Karpas-422 (cell line): ENCODE data around the gene EDIL3. TPM values are rescaled to one million over a fixed set of nuclear protein-coding genes. Genes with fewer than 3 reads are reported as not detected.

Source experiments
- DNase-seq: peaks from one replicate; pipeline ENCODE4 v3.0.0-alpha.2; 2015
- H2AFZ ChIP-seq: fragments of 200-600 bp; sonication (generic); 2 replicates; pipeline ENCODE4 v1.6.1; 2014; ENCODE audit warnings: antibody characterized with exemption, low read length, mixed read lengths
- H3K27ac ChIP-seq: fragments of 200-600 bp; sonication (generic); 2 replicates; pipeline ENCODE4 v1.5.1; 2014; ENCODE audit warnings: mild to moderate bottlenecking, low read length, moderate library complexity
- H3K27me3 ChIP-seq: fragments of 200-600 bp; sonication (generic); 2 replicates; pipeline ENCODE4 v1.6.1; 2014; ENCODE audit warnings: low read length, mixed read lengths
- H3K36me3 ChIP-seq: fragments of 200-600 bp; sonication (generic); 2 replicates; pipeline ENCODE4 v1.6.1; 2014; ENCODE audit warnings: low read length, mixed read lengths; ENCODE audit not compliant: insufficient read depth
- H3K4me1 ChIP-seq: fragments of 200-600 bp; sonication (generic); 2 replicates; pipeline ENCODE4 v1.6.1; 2014; ENCODE audit warnings: mild to moderate bottlenecking, low read length, mixed read lengths
- H3K4me2 ChIP-seq: fragments of 200-600 bp; sonication (generic); 2 replicates; pipeline ENCODE4 v1.6.1; 2014; ENCODE audit warnings: low read length, low read depth, mild to moderate bottlenecking; ENCODE audit not compliant: poor library complexity, severe bottlenecking
- H3K4me3 ChIP-seq: fragments of 200-600 bp; sonication (generic); 2 replicates; pipeline ENCODE4 v1.5.1; 2014; ENCODE audit warnings: mild to moderate bottlenecking, antibody characterized with exemption, low read length, mixed read lengths
- H3K79me2 ChIP-seq: fragments of 200-600 bp; sonication (generic); 2 replicates; pipeline ENCODE4 v1.6.1; 2014; ENCODE audit warnings: mild to moderate bottlenecking, low read length, mixed read lengths
- H3K9ac ChIP-seq: fragments of 200-600 bp; sonication (generic); 2 replicates; pipeline ENCODE4 v1.6.0; 2014; ENCODE audit warnings: low read length
- H3K9me2 ChIP-seq: fragments of 200-600 bp; sonication (generic), shearing (Covaris generic); replicated peaks from 2 replicates; pipeline ENCODE4 v1.6.0; 2014; ENCODE audit warnings: mild to moderate bottlenecking, low read length, moderate library complexity; ENCODE audit not compliant: insufficient read depth
- H3K9me3 ChIP-seq: fragments of 300-700, 200-600 bp; sonication (generic); 2 replicates; pipeline ENCODE4 v1.6.1; 2014; ENCODE audit warnings: low read length, mixed read lengths
- H4K20me1 ChIP-seq: fragments of 200-600 bp; sonication (generic); 2 replicates; pipeline ENCODE4 v1.6.1; 2014; ENCODE audit warnings: mild to moderate bottlenecking, antibody characterized with exemption, low read length, low read depth; ENCODE audit not compliant: insufficient read depth
- total RNA-seq: library from RNA; depleted of rRNA; stranded (reverse); fragments of >200 nt; shearing (Covaris generic); gene quantifications from 2 replicates; pipeline ENCODE4 v1.2.3, GENCODE V29; 2014; ENCODE audit warnings: low replicate concordance

The EDIL3 gene
- total RNA-seq, 1 experiment from 2014 or later = not detected

DNA sequence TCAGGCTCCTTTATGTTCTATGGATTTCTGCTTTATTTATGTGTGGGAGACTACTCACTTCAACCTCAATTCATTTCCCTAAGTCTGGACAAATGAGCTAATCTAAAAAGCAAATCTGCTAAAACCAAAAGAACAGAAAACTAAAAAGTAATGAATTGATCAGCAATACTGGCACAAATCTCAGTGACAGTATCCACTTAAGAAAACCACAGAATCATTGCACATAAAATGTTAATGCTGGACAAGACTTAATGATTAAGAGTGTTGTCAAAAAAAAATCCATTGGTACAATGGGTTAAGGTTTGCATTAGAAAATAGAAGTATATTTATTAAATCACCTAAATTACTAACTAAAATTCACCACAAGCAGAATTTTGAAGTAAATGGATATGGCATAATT lies 147.6 kb downstream of the EDIL3 start:
- Histone ChIP-seq H3K36me3 (no peaks in the 10 kb centered on the region), H3K27me3 (no peaks in the 10 kb centered on the region), H3K9me2 (no peaks in the 10 kb centered on the region), H3K27ac (no peak overlapping the region), H3K4me3 (no peak overlapping the region), H3K79me2 (no peaks in the 10 kb centered on the region), H3K4me1 (no peaks in the 10 kb centered on the region), H4K20me1 (no peaks in the 10 kb centered on the region), H3K9ac (no peak overlapping the region), H3K9me3 (peaks cover 14% of the 10 kb centered on the region; the same call in 1 of the 2 replicates), H3K4me2 (no peak overlapping the region), H2AFZ (no peak overlapping the region)
- no peak for DNase-seq

DNA sequence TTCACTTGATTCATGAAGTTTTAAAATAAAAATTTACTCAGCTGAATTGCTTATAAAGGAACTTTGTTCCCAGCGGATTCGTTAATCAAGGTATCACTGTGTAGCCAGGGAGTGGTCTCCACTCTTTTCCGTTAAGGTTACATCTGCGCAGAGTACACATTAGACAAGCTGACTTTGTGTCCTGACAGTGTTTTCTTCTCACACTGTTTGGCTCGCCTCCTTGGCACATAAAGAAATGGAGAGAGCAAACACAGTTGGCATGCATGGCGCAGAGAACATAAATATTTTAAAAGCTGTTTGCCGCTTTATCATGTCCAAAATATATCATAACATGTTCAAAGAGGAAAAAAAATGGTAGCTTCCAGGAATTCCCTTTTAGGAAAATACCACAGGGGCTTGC lies 153.2 kb downstream of the EDIL3 start:
- Histone ChIP-seq H3K9ac (no peak overlapping the region), H3K27ac (no peak overlapping the region), H3K79me2 (no peaks in the 10 kb centered on the region), H3K9me3 (peaks cover 12% of the 10 kb centered on the region), H3K9me2 (no peaks in the 10 kb centered on the region), H3K27me3 (no peaks in the 10 kb centered on the region), H3K4me2 (no peak overlapping the region), H2AFZ (no peak overlapping the region), H3K36me3 (no peaks in the 10 kb centered on the region), H3K4me3 (no peak overlapping the region), H3K4me1 (no peaks in the 10 kb centered on the region), H4K20me1 (no peaks in the 10 kb centered on the region)
- no peak for DNase-seq

DNA sequence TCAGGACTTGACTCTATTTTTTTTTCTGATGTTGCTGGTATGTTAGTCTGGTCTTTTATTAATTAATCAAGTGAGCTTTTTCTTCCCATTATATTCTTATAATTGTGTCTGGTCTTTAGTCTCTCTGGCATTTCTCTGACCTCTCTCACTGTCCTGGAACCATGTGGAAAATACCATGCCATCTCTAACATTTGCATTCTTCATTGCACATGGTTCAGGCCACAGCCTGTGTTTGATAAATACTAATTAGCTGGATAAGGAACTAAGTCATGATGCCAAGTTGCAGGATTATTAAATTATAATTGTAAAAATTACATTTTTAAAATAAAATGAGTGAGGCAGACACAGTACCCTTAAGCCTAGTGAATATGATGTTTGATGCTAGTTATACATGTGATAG lies 155.6 kb downstream of the EDIL3 start:
- Histone ChIP-seq H4K20me1 (no peaks in the 10 kb centered on the region), H3K36me3 (no peaks in the 10 kb centered on the region), H2AFZ (no peak overlapping the region), H3K27me3 (no peaks in the 10 kb centered on the region), H3K9me3 (peaks cover 8% of the 10 kb centered on the region), H3K4me1 (no peaks in the 10 kb centered on the region), H3K9me2 (no peaks in the 10 kb centered on the region), H3K9ac (no peak overlapping the region), H3K79me2 (no peaks in the 10 kb centered on the region), H3K4me3 (no peak overlapping the region), H3K27ac (no peak overlapping the region), H3K4me2 (no peak overlapping the region)
- DNase-seq = no peak

DNA sequence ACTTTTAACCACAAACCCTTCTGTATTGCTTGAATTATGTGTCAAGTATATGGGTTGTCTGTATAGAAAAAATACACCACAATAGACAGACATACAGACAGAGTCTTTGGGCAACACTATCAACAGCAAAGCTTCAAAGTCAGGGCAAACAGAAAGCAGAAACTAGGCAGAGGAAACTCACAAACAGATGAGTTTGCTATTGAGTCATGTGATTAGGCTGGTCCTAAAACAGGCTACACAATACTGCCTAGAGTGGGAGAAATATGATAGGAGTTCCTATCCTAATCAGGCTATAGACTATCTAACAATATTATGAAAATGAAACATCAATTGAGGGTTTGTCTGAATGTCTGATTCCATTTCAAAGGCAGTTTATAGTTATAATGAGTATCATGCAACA lies 156.4 kb downstream of the EDIL3 start:
- H3K27ac ChIP-seq = no peak overlapping the region
- no peaks in the 10 kb centered on the region for H4K20me1 ChIP-seq
- DNase-seq = no peak
- H3K9ac ChIP-seq = no peak overlapping the region
- no peaks in the 10 kb centered on the region for H3K9me2 ChIP-seq
- no peaks in the 10 kb centered on the region for H3K36me3 ChIP-seq
- peaks cover 7% of the 10 kb centered on the region for H3K9me3 ChIP-seq
- no peak overlapping the region for H3K4me2 ChIP-seq
- H3K4me3 ChIP-seq = no peak overlapping the region
- H3K27me3 ChIP-seq = no peaks in the 10 kb centered on the region
- no peak overlapping the region for H2AFZ ChIP-seq
- H3K4me1 ChIP-seq = no peaks in the 10 kb centered on the region
- no peaks in the 10 kb centered on the region for H3K79me2 ChIP-seq

DNA sequence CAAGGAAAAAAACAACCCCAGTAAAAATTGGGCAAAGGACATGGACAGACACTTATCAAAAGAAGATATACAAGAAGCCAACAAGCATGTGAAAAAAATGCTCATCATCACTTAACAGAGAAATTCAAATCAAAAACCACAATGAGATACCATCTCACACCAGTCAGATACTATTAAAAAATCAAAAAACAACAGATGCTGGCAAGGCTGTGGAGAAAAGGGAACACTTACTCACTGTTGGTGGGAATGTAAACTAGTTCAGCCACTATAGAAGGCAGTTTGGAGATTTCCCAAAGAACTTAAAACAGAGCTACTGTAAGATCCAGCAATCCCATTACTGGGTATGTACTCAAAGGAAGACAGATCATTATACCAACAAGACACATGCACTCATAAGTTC lies 157.4 kb downstream of the EDIL3 start:
- DNase-seq = no peak
- H4K20me1 ChIP-seq = no peaks in the 10 kb centered on the region
- no peaks in the 10 kb centered on the region for H3K79me2 ChIP-seq
- no peaks in the 10 kb centered on the region for H3K9me2 ChIP-seq
- H3K36me3 ChIP-seq = no peaks in the 10 kb centered on the region
- H3K4me2 ChIP-seq = no peak overlapping the region
- H3K9ac ChIP-seq = no peak overlapping the region
- H3K4me3 ChIP-seq = no peak overlapping the region
- no peaks in the 10 kb centered on the region for H3K4me1 ChIP-seq
- H3K27ac ChIP-seq = no peak overlapping the region
- peaks cover 7% of the 10 kb centered on the region for H3K9me3 ChIP-seq
- H3K27me3 ChIP-seq = no peaks in the 10 kb centered on the region
- H2AFZ ChIP-seq = no peak overlapping the region

DNA sequence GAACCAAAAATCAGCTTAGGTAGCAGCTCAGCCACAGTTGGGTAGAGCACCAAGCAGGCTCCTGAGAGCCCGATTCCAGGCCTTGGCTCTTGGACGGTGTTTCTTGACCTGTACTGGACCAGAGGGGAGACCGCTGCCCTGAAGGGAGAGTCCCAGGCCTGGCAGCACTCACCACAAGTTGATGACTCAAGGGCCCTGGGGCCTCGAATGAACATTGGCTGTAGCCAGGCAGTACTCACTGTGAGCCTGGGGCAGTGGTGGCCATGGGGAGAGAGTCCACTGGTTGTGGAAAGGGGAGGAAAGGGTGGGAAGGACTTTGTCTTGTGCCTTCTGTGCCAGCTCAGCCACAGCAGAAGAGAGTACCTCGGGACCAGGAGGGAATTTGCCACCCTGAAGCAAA lies 166.1 kb downstream of the EDIL3 start:
- Histone ChIP-seq H3K9ac (no peak overlapping the region), H3K9me2 (no peaks in the 10 kb centered on the region), H3K79me2 (no peaks in the 10 kb centered on the region), H3K9me3 (peaks cover 2% of the 10 kb centered on the region; the same call in 1 of the 2 replicates), H3K27me3 (no peaks in the 10 kb centered on the region), H2AFZ (no peak overlapping the region), H3K4me3 (no peak overlapping the region), H3K4me1 (no peaks in the 10 kb centered on the region), H3K27ac (no peak overlapping the region), H3K36me3 (no peaks in the 10 kb centered on the region), H3K4me2 (no peak overlapping the region), H4K20me1 (no peaks in the 10 kb centered on the region)
- DNase-seq = no peak

DNA sequence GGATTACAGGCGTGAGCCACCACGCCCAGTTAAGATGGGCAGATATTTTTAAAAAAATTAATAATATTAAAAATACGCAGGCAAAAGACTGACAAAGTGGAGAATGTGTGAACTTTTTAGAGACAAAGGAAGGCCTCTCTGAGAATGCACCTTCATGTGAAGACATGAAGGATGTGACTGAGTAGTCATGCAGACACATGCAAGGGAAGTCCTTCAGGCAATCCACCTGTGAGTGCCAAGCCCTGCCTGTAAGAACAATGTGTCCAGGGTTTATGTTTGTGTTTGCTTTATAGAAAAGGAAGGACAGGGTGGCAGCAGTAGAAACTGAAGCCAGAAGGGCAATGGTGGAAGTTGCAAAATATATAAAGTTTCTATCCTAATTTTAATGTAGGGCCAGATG lies 169.2 kb downstream of the EDIL3 start:
- no peaks in the 10 kb centered on the region for H3K9me2 ChIP-seq
- H3K4me2 ChIP-seq = no peak overlapping the region
- DNase-seq = no peak
- H3K9me3 ChIP-seq = peaks cover under 1% of the 10 kb centered on the region; the same call in 1 of the 2 replicates
- no peaks in the 10 kb centered on the region for H3K27me3 ChIP-seq
- H4K20me1 ChIP-seq = no peaks in the 10 kb centered on the region
- no peak overlapping the region for H3K9ac ChIP-seq
- no peaks in the 10 kb centered on the region for H3K79me2 ChIP-seq
- no peak overlapping the region for H3K4me3 ChIP-seq
- H3K27ac ChIP-seq = no peak overlapping the region
- no peaks in the 10 kb centered on the region for H3K4me1 ChIP-seq
- no peak overlapping the region for H2AFZ ChIP-seq
- no peaks in the 10 kb centered on the region for H3K36me3 ChIP-seq

DNA sequence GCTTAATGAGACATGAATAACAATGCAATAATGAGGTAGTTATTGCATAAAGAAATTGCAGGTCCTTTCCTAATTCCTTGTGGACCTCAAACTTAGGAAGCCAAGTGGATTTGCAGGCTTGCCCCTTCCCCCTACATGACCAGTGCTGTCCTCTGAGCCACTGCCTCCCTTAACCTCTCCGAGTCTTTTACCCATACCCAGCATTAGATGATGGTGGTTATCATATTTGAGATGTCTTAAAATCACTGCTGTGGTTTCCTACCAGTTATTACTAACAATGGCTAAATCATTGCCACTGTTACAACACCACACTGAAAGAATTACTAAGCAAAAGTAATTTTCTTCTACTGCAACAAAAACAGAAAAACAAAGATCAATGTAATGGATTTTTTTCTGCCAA lies 170.8 kb downstream of the EDIL3 start:
- Histone ChIP-seq H2AFZ (no peak overlapping the region), H3K9ac (no peak overlapping the region), H3K9me2 (no peaks in the 10 kb centered on the region), H3K4me3 (no peak overlapping the region), H3K27me3 (no peaks in the 10 kb centered on the region), H3K4me2 (no peak overlapping the region), H4K20me1 (no peaks in the 10 kb centered on the region), H3K9me3 (no peaks in the 10 kb centered on the region), H3K36me3 (no peaks in the 10 kb centered on the region), H3K27ac (no peak overlapping the region), H3K4me1 (no peaks in the 10 kb centered on the region), H3K79me2 (no peaks in the 10 kb centered on the region)
- no peak for DNase-seq

DNA sequence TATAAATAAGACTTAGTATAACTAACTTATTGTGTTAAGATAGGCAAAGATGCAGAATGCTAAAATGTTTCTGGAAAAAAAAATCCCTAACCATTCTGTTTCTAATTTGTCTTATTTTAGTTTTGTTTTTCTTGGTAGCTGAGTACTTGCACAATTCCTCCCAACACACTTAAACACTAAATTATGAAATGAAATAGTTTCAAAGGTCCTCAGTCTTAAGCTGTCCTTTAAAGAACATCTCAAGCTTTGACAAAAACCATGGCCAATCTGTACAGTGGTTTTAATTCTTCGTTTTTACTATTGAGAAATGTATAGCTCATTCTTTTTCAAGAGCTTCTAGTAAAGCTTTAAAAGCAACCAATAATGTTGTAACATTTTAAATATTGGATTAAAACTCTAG lies 171.5 kb downstream of the EDIL3 start:
- H2AFZ ChIP-seq = no peak overlapping the region
- no peak overlapping the region for H3K9ac ChIP-seq
- H3K9me3 ChIP-seq = no peaks in the 10 kb centered on the region
- H3K27ac ChIP-seq = no peak overlapping the region
- no peak for DNase-seq
- no peaks in the 10 kb centered on the region for H3K4me1 ChIP-seq
- no peaks in the 10 kb centered on the region for H3K9me2 ChIP-seq
- H4K20me1 ChIP-seq = no peaks in the 10 kb centered on the region
- H3K27me3 ChIP-seq = no peaks in the 10 kb centered on the region
- no peaks in the 10 kb centered on the region for H3K36me3 ChIP-seq
- H3K4me2 ChIP-seq = no peak overlapping the region
- H3K4me3 ChIP-seq = no peak overlapping the region
- no peaks in the 10 kb centered on the region for H3K79me2 ChIP-seq
